H9 (cell line): ENCODE data around the gene SRPX2. TPM values are rescaled to one million over a fixed set of nuclear protein-coding genes. Genes with fewer than 3 reads are reported as not detected.

Source experiments
- DNase-seq: peaks from one replicate; pipeline ENCODE4 v3.0.0-alpha.2; 2017
- H2AFZ ChIP-seq: one replicate; pipeline ENCODE4 v1.6.1; 2013; ENCODE audit warnings: mild to moderate bottlenecking, low read length, control low read depth, moderate library complexity
- H2AK5ac ChIP-seq: 2 replicates; pipeline ENCODE4 v1.6.1; 2013; ENCODE audit warnings: low read length, control low read depth, mixed read lengths; ENCODE audit not compliant: insufficient read length
- H2BK120ac ChIP-seq: one replicate; pipeline ENCODE4 v1.6.1; 2013; ENCODE audit warnings: low read depth, mild to moderate bottlenecking, low read length, control low read depth, inconsistent platforms; ENCODE audit not compliant: poor library complexity, severe bottlenecking
- H2BK12ac ChIP-seq: 2 replicates; pipeline ENCODE4 v1.6.1; 2013; ENCODE audit warnings: low read length, control low read depth, mixed read lengths, low read depth; ENCODE audit not compliant: insufficient read length
- H2BK15ac ChIP-seq: 2 replicates; pipeline ENCODE4 v1.6.1; 2013; ENCODE audit warnings: low read depth, low read length, control low read depth
- H2BK20ac ChIP-seq: one replicate; pipeline ENCODE4 v1.6.1; 2013; ENCODE audit warnings: low read depth, mild to moderate bottlenecking, low read length, control low read depth, inconsistent platforms; ENCODE audit not compliant: poor library complexity, severe bottlenecking
- H2BK5ac ChIP-seq: 2 replicates; pipeline ENCODE4 v1.6.1; 2013; ENCODE audit warnings: low read length, control low read depth, mixed read lengths; ENCODE audit not compliant: insufficient read length
- H3K14ac ChIP-seq: 2 replicates; pipeline ENCODE4 v1.6.1; 2013; ENCODE audit warnings: low read length, control low read depth; ENCODE audit not compliant: insufficient read depth
- H3K18ac ChIP-seq: 2 replicates; pipeline ENCODE4 v1.6.1; 2013; ENCODE audit warnings: low read depth, mild to moderate bottlenecking, mixed read lengths, low read length, control low read depth; ENCODE audit not compliant: insufficient read length
- H3K23ac ChIP-seq: 2 replicates; pipeline ENCODE4 v1.6.1; 2013; ENCODE audit warnings: low read length, control low read depth, mixed read lengths, low read depth; ENCODE audit not compliant: insufficient read length
- H3K23me2 ChIP-seq: 2 replicates; pipeline ENCODE4 v1.6.1; 2013; ENCODE audit warnings: low read depth, mild to moderate bottlenecking, mixed read lengths, low read length, control low read depth; ENCODE audit not compliant: insufficient read length, poor library complexity, severe bottlenecking
- H3K27ac ChIP-seq: 2 replicates; pipeline ENCODE4 v1.5.1; 2013; ENCODE audit warnings: low read length, control low read depth, mixed read lengths, low read depth; ENCODE audit not compliant: insufficient read length
- H3K27me3 ChIP-seq: 2 replicates; pipeline ENCODE4 v1.6.1; 2013; ENCODE audit warnings: low read length, control low read depth, inconsistent platforms; ENCODE audit not compliant: insufficient read depth
- H3K4ac ChIP-seq: 2 replicates; pipeline ENCODE4 v1.6.1; 2013; ENCODE audit warnings: low read depth, mild to moderate bottlenecking, control low read depth, inconsistent platforms, low read length, moderate library complexity
- H3K4me1 ChIP-seq: 2 replicates; pipeline ENCODE4 v1.6.1; 2013; ENCODE audit warnings: low read length, control low read depth, inconsistent platforms; ENCODE audit not compliant: insufficient read depth
- H3K4me2 ChIP-seq: 2 replicates; pipeline ENCODE4 v1.6.1; 2013; ENCODE audit warnings: low read length, control low read depth, mixed read lengths; ENCODE audit not compliant: insufficient read length, insufficient read depth
- H3K56ac ChIP-seq: 2 replicates; pipeline ENCODE4 v1.6.1; 2013; ENCODE audit warnings: low read depth, mild to moderate bottlenecking, mixed read lengths, low read length, control low read depth; ENCODE audit not compliant: insufficient read length
- H3K79me1 ChIP-seq: 2 replicates; pipeline ENCODE4 v1.6.1; 2013; ENCODE audit warnings: low read depth, mild to moderate bottlenecking, moderate library complexity, low read length, control low read depth, inconsistent platforms; ENCODE audit not compliant: insufficient read depth, poor library complexity, severe bottlenecking
- H3K79me2 ChIP-seq: 2 replicates; pipeline ENCODE4 v1.6.1; 2013; ENCODE audit warnings: low read length, control low read depth, inconsistent platforms; ENCODE audit not compliant: insufficient read depth
- H3K9ac ChIP-seq: 2 replicates; pipeline ENCODE4 v1.6.1; 2013; ENCODE audit warnings: low read length, control low read depth, mixed read lengths; ENCODE audit not compliant: insufficient read length; ENCODE audit errors: extremely low read depth
- H3K9me3 ChIP-seq: one replicate; pipeline ENCODE4 v1.6.1; 2013; ENCODE audit warnings: low read depth, low read length, inconsistent platforms; ENCODE audit not compliant: control insufficient read depth
- H3T11ph ChIP-seq: one replicate; pipeline ENCODE4 v1.6.1; 2013; ENCODE audit warnings: mild to moderate bottlenecking, low read length, control low read depth, inconsistent platforms
- H4K20me1 ChIP-seq: one replicate; pipeline ENCODE4 v1.6.1; 2013; ENCODE audit not compliant: control insufficient read depth, insufficient read length, insufficient read depth
- H4K5ac ChIP-seq: 2 replicates; pipeline ENCODE4 v1.6.1; 2013; ENCODE audit warnings: low read depth, mild to moderate bottlenecking, mixed read lengths, low read length, control low read depth; ENCODE audit not compliant: insufficient read length
- H4K8ac ChIP-seq: replicated peaks from 2 replicates; pipeline ENCODE4 v1.6.1; 2013; ENCODE audit warnings: low read length, control low read depth, mixed read lengths, low read depth; ENCODE audit not compliant: insufficient read length
- H4K91ac ChIP-seq: 2 replicates; pipeline ENCODE4 v1.6.1; 2013; ENCODE audit warnings: low read depth, mild to moderate bottlenecking, moderate library complexity, mixed read lengths, low read length, control low read depth; ENCODE audit not compliant: insufficient read length
- H3K27ac Mint-ChIP-seq, 3 experiments: 2 replicates in 2 of 3; 3 replicates in 1 of 3; pipeline ENCODE4 v1.8.0; 2020 to 2021; ENCODE audit warnings: mixed read lengths in 3 of 3, mild to moderate bottlenecking in 1 of 3, moderate library complexity in 1 of 3
- H3K27me3 Mint-ChIP-seq: 2 replicates; pipeline ENCODE4 v1.8.0; 2021; ENCODE audit warnings: low read depth, mild to moderate bottlenecking, moderate library complexity, mixed read lengths
- H3K36me3 Mint-ChIP-seq, 3 experiments: 2 replicates in 2 of 3; 3 replicates in 1 of 3; pipeline ENCODE4 v1.8.0; 2020 to 2021; ENCODE audit warnings: low read depth in 3 of 3, mixed read lengths in 3 of 3; ENCODE audit not compliant: insufficient read depth in 1 of 3
- H3K4me1 Mint-ChIP-seq, 2 experiments: 2 replicates each; pipeline ENCODE4 v1.8.0; 2020; ENCODE audit warnings: mixed read lengths in 2 of 2
- H3K4me3 Mint-ChIP-seq, 2 experiments: 2 replicates in 1 of 2; 3 replicates in 1 of 2; pipeline ENCODE4 v1.8.0; 2020 to 2021; ENCODE audit warnings: mild to moderate bottlenecking in 2 of 2, mixed read lengths in 2 of 2, moderate library complexity in 1 of 2
- H3K9me3 Mint-ChIP-seq, 2 experiments: 2 replicates in 1 of 2; 3 replicates in 1 of 2; pipeline ENCODE4 v1.8.0; 2020; ENCODE audit warnings: mild to moderate bottlenecking in 2 of 2, mixed read lengths in 2 of 2, moderate library complexity in 1 of 2
- WGBS: extraction: QIAGEN DNeasy Blood & Tissue Kit; methylation state at CpG from one replicate; pipeline ENCODE4 v1.1.7; 2013; ENCODE audit warnings: missing lambda C conversion rate, low lambda C conversion rate, mixed read lengths; ENCODE audit not compliant: insufficient read length; ENCODE audit errors: extremely low coverage; 5-methylcytosine and 5-hydroxymethylcytosine counted together
- total RNA-seq: library from RNA; stranded (reverse); gene quantifications from 2 replicates; pipeline ENCODE4 v1.2.1, GENCODE V29; 2021
- TF ChIP-seq, protein P1 (sequence below): fragments of 200-600 bp; sonication (generic); conservative IDR thresholded peaks from 3 replicates; pipeline ENCODE4 v1.8.0; 2021; ENCODE audit warnings: antibody characterized with exemption, mild to moderate bottlenecking

SRPX2 gene
- total RNA-seq, 1 experiment from 2014 or later: not detected

DNA sequence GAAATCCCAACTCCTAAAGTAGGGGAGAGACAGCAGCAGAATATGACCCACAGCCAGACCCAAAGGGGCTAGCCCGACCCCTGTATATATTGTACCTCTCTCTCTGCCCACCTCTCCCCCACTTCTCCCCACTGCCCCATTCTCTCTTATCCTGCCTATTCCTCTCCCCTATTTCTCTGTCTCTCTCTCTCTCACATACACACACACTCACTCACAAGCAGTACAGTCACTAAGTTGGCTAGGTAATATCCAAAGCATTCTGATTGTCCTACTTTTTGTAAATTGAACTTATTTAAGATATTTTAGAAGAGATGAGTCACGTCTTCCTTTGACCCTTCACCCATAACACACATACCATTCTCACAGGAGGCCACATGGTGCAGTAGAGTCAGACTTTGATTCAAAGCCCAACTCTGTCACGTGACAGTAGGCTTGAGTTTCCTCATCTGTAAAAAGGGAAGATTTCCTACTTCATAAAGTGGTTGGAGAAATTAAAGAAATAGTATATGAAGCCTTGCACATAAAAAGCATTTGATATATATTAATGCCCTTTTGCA is 29.5 kb downstream of the SRPX2 start:
- TF ChIP-seq, protein P1, sequence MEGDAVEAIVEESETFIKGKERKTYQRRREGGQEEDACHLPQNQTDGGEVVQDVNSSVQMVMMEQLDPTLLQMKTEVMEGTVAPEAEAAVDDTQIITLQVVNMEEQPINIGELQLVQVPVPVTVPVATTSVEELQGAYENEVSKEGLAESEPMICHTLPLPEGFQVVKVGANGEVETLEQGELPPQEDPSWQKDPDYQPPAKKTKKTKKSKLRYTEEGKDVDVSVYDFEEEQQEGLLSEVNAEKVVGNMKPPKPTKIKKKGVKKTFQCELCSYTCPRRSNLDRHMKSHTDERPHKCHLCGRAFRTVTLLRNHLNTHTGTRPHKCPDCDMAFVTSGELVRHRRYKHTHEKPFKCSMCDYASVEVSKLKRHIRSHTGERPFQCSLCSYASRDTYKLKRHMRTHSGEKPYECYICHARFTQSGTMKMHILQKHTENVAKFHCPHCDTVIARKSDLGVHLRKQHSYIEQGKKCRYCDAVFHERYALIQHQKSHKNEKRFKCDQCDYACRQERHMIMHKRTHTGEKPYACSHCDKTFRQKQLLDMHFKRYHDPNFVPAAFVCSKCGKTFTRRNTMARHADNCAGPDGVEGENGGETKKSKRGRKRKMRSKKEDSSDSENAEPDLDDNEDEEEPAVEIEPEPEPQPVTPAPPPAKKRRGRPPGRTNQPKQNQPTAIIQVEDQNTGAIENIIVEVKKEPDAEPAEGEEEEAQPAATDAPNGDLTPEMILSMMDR: no peak
- Histone ChIP-seq H3K14ac (no peak overlapping the region), H3T11ph (no peak overlapping the region), H4K20me1 (no peaks in the 10 kb centered on the region), H2BK12ac (no peak overlapping the region), H2BK20ac (no peak overlapping the region), H3K79me1 (no peaks in the 10 kb centered on the region), H3K23me2 (no peaks in the 10 kb centered on the region), H2AK5ac (no peak overlapping the region), H3K9ac (no peak overlapping the region), H2BK15ac (no peak overlapping the region), H3K4me1 (no peaks in the 10 kb centered on the region), H4K8ac (no peak overlapping the region), H3K23ac (no peak overlapping the region), H2AFZ (no peak overlapping the region), H3K27ac (no peak overlapping the region), H2BK120ac (no peak overlapping the region), H3K4ac (no peak overlapping the region), H3K79me2 (no peaks in the 10 kb centered on the region), H4K5ac (no peak overlapping the region), H3K9me3 (peaks cover 5% of the 10 kb centered on the region), H3K4me2 (no peak overlapping the region), H3K27me3 (no peaks in the 10 kb centered on the region), H2BK5ac (no peak overlapping the region), H3K18ac (no peak overlapping the region), H3K56ac (no peak overlapping the region), H4K91ac (no peak overlapping the region)
- no peak for DNase-seq
- Mint-ChIP-seq H3K4me3 (no peak overlapping the region), H3K4me1 (peaks cover 0 to 2% of the 10 kb centered on the region in 2 experiments; a peak in 1 of 4 replicates), H3K27me3 (peaks cover 6% of the 10 kb centered on the region), H3K27ac (no peak overlapping the region), H3K36me3 (peaks cover 0 to 2% (median 0%) of the 10 kb centered on the region in 3 experiments; a peak in 2 of 7 replicates), H3K9me3 (peaks cover 4 to 67% of the 10 kb centered on the region in 2 experiments; a peak in 4 of 5 replicates)
- no CpG with 5 or more reads among the region's 3 CpGs for WGBS
